GM12891 (cell line): ENCODE data around the gene INO80E.

Experiments used
- POLR2A ChIP-seq: IDR thresholded peaks from 2 replicates; pipeline ENCODE4 v1.6.1; 2011; ENCODE audit warnings: low read depth, low read length, control low read depth
- POLR2AphosphoS5 ChIP-seq: IDR thresholded peaks from 2 replicates; pipeline ENCODE4 v1.6.1; 2011; ENCODE audit warnings: low read depth, low read length, control low read depth

DNA sequence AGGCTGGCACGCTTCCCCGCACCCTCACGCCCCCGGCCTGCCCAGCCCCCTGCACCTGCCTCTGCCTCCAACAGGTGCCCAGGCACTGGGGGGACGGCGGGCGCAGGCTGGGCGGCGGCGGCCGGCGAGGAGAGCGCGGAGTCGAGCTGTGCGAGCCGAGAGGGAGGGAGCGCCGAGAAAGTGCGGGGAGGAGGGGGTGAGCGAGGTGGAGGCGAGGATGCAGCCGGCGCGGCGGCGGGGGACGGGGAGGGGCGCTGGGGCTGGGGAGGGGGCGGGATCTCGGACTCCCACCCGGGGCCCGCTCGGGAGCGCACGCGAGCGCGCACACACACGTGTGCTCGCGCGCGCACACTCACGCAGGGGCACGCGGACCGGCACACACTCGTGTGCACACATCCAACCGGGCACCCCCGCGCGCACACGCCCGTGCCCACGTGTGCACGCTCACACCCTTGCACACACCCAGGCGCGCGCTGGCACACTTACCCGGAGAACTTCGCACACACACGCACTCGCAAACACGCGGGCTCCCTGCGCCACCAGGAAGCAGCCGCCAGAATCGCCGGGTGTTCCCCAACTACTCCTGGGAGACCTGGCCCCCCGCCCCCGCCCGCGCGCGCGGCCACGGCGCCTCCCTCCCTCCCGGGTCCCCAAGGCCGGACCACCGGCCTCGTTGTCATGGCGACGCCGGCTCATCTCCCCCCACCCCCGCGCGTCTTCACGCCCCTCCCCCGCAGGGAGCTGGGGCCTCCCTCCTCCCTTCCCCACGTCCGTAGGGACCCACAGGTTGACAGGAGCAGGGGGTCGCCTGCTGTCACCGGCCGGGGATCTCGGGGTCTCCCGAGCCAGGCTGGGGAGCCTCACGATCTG lies 15.0 kb downstream of the INO80E start, which contains the start of gene DOC2A:
- TF ChIP-seq POLR2AphosphoS5: no peak
- no peak for TF ChIP-seq POLR2A
